GM10847 (cell line): Measurements from ENCODE around the gene CTIF.

ENCODE experiments used
- POLR2A ChIP-seq: IDR thresholded peaks from 2 replicates; pipeline ENCODE4 v1.6.1; 2011; ENCODE audit not compliant: insufficient read length; ENCODE audit errors: extremely low read depth

The CTIF gene

DNA sequence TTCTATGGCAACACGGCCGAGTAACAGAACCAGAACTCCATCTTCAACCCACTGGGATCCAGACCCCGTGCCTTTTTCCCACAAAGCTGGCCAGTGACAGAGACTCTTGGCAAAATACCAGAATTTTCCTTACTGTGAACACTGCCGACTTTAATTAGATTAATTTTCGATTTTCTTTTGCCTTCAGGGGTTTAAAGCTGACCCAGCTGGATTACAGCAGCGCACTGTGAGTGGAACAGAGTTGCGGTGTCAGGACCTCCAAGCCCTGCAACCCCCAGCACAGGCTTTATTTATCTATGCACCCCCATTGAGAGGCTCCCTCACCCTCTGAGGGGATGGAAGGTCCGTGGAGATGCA lies 36.4 kb downstream of the CTIF start:
- no peak for TF ChIP-seq POLR2A

DNA sequence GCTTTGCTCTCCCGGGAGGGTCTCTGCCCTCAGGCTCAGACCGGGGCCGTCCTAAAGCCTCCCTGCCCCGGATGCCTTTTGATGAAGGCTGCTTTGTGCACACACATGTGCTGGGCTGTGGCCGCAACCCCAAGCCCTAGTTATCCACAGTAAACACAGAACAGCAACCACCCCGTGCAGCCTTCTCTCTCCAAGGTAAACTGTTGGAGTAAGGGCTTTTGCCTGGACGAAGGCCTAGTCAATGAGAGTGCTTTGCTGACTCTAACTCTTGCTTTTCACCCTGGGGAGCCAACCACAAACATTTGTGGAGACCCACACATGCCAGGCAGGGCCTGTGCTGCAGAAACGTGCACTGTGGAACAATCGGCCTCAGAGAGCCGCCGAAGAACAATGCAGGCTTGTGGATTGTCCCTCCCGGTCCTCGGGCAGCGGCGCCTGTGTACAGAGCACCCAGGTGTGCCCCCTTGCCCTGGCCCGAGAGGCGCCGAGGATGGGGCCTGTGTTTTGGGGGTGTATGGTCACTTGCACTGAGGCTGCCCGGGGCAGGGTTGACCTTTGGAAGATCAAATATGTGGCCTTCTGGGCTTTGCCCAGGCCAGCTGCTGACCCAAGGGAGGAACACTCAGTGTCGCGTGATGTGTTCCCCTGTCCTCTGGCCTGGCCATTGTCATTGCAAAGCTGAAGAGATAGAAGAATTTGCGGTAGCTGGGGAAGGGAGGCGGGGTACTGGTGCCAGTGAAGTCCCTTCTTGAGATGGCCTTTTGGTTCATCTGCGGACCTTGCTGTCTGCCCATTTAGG lies 37.0 kb downstream of the CTIF start:
- TF ChIP-seq POLR2A: no peak

DNA sequence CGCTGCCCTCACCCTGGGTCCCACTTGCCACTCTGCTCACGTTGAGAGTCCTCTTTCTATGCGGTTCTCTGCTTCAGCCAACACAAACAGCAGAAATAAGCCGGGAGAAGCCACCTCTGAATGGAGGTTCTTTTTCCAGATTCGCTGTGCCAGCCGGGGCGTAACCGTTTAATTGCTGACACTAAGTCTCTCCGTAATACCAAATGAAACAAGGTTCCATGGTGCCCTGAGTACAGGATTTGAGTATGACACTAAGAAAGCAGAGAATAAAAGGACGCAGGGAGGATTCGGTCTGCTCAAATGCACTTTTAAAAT lies 37.6 kb downstream of the CTIF start:
- TF ChIP-seq POLR2A: no peak

DNA sequence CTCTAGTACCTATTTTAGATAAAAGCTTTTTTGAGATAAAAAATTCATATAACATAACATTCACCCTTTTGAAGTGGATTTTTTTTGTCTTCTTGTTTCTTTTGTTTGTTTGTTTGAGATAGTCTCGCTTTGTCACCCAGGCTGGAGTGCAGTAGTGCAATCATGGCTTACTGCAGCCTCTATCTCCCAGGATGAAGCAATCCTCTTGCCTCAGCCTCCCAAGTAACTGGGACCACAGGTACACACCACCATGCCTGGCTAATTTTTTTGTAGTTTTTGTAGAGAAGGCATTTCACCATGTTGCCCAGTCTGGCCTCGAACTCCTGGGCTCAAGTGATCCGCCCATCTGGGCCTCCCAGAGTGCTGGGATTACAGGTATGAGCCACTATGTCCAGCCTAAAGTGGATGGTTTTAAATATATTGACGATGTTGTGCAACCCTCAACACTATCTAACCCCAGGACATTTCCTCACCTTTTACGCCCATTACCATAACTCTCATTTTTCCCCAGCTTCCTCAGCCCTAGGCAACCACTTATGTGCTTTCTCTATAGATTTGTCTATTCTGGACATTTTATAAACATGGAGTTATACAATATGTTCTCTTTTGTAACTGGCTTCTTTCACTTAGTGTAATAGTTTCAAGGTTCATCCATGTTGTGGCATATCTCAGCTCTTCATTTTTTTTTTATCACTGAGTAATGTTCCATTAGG lies 38.8 kb downstream of the CTIF start:
- no peak for TF ChIP-seq POLR2A

DNA sequence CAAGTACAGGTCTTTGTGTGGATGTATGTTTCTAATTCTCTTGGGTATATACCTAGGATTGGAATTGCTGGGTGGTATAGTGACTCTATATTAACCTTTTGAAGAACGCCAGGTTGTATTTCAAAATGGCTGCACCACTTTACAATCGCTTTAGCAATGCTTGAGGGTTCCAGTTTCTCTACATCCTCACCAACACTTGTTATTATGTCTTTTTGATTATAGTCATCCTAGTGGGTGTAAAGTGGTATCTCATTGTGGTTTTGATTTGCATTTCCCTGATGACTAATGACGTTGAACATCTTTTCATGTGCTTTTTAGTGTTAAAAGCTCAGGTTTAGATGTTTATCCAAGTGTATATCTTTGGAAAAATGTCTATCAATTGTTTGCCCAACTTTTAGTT lies 39.5 kb downstream of the CTIF start:
- TF ChIP-seq POLR2A: no peak

DNA sequence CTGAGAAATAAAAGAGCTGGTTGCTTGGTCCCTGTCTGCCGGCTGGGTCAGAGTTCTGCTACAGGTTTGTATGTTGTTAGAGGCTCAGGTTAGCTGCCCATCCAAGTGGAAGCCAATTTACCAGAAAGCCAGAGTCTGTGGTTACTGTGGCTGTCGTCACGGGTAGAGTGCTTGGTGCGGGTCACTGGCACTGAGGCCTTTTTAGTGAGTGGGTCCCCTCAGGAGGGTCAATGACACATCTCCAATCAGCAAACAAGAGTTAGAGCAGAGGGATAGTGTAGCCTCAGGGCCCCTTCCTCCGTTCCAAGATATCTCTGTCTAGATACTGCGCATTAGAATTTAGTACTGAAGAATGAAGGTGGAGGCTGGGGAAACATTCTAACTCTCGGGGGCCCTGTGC lies 41.2 kb downstream of the CTIF start:
- TF ChIP-seq POLR2A: no peak

DNA sequence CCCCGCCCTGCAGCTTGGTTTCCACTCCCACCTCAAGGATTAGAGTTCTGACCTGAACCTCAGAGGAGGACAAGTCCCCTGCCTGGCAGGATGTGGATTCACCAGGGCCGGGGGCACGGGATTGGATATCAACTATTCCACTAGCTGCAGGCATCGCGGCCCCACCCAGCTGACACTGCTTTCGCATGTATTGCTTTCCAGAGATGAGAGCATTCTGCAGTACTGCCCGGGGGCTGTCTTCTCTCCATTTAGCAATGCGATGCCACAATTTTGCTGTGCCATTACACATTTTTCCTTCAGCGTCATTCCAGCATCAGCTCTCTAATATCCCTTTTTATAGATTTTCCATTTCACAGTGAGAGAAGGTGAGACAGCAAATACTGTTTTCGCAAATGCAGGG lies 42.0 kb downstream of the CTIF start:
- no peak for TF ChIP-seq POLR2A

DNA sequence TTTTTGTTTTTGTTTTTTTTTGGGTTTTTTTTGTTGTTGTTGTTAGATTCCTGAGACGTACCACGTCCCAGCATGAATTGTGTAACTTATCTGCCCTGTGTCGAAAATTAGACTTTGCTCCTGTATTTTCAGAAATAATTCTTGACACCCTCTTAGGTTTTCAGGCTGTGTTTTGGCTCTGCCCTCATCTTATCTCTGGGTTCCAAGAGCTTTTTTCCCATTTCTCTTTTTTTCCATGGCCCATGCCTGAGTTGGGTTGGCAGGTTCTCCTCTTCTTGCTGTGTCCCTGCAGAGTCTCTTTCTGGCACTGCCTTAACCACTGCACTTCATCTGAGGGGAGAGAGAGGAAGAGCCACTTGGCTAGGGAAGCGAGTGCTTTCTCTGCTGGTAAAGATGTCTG lies 42.4 kb downstream of the CTIF start:
- no peak for TF ChIP-seq POLR2A

DNA sequence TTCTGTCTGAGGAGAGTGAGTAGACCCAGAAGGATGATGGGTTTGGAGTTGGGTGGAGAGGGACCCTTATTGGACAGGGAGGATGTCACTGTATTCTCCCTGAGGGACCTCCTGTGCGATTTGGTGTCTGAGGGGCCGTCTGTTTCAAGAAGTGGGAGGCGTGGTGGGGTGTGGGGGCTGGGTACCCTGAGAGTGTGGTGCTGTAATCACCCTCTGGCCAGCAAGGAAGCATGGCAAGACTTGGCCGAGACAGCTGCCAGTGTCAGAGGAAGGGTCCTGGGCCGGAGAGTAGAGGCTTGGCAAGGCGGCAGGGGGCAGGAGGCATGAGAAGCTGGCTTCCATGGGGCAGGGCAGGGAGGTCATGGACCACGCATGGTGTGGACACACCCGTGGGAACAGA lies 43.1 kb downstream of the CTIF start:
- TF ChIP-seq POLR2A: no peak

DNA sequence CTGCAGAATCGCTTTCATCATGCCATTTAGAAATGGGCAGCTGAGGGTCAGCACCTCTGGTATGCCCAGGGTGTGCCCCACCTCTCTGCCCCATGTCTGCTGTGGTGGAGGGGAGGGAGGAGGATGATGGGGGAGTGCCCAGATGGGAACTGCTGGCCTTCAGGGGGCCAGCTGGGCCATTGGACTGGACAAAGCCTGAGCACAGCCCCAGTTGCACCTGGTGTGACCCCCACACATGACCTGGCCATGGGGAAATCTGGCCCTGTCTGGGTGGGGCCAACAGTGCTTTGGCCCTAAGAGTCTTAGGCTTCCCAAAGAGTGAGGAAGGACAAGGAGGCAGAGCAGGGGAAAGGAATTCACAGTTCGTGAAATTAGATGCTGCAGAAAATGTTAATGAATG lies 44.1 kb downstream of the CTIF start:
- no peak for TF ChIP-seq POLR2A

DNA sequence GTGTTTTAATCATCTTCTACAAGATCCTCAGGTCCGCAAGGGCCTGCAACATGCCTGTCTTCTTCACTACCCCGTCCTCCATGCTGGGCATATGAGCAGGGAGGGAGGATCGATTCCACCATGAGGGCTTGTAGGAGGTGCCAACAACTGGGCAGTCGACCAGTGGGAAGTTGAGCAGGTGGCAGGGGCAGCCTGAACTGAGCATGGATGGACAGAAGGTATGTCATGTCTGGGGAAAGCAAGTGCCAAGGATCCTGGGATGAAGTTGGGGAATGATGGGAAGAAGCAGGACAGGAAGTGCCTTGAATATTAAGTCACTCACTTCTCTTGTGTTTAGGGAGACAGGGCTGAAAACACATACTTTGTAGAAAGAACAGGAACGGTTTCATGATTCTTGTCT lies 44.7 kb downstream of the CTIF start:
- no peak for TF ChIP-seq POLR2A

DNA sequence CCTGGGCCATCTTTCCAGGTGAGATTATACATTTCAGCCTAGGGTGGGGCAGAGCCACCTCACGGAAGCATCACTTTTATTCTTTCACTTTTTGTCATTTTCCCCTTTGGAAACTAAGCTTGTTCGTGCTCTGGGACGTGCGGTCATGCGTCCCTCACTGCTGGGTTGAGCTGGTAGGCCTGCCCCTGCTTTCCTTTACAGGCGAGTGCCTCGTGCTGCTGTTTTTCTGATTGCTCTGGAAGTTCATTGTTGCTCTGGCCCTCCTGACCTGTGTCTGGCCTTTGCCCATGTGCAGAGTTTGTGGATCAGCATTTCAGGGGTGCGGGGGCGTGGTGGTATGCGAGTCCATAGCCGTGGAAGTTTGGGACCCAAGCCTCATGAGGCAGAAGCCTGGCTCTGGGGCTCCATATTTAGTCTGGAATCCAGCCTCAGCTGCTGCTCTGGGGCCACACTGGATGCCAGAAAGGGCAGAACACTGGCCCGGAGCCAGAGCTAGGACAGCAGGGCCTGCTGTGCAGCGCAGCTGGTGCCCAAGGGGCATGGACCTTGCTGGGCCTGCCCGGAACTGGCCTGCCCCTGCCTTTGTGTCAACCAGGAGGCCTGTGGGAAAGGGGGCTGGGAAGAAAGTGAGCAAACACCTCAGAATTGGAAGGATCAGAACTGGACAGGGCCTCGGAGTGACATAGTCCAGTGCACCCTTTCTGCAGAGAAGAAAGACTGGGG lies 51.1 kb downstream of the CTIF start:
- no peak for TF ChIP-seq POLR2A

DNA sequence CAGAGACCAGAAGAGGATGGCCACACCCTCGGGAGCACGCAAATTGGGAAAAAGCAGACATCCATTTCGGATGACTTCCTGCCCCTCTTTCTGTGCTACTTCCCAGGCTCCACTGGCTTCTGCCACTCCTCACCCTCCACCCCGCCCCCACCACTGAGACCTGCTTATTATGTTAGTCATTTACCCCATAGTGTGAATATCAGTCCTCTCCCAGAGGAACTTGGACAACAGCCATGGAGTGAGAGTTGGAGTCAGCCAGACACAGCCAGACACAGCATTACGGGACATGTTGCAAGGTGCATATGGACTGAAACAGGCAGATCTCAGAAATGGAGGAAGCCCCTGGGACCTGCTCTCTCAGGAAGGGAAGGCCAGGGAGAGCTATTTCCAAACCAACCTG lies 51.8 kb downstream of the CTIF start:
- TF ChIP-seq POLR2A: no peak

DNA sequence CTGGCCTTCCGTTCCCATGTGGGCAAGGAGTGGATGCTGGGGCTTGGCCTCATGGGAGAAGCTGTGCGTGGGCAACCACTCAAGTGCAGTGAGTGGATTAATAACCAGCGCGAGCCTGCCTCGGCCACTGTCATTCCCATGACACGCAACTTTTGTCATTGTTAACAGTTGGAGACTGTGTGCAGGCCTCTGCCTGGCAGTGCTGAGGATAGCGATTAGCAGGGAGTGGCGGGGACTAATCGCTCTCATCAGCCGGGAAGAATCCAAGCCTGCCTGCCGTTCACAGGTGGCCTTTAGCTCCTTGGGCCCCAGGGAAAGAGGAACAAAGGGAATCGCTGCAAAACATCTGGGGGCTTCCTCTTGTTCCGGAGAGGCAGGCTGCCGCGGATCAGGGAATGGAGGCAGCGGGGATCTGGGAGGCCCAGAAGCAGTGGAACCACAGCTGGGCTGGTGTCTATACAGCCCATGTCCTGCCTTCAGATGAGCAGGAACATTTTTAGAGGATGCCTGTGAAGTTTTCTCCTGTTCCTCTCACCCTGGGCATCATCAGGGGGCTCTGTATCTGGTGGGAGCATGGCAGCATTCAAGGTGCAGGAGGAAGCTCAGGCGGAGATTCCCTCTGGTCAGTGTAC lies 53.8 kb downstream of the CTIF start:
- TF ChIP-seq POLR2A: no peak

DNA sequence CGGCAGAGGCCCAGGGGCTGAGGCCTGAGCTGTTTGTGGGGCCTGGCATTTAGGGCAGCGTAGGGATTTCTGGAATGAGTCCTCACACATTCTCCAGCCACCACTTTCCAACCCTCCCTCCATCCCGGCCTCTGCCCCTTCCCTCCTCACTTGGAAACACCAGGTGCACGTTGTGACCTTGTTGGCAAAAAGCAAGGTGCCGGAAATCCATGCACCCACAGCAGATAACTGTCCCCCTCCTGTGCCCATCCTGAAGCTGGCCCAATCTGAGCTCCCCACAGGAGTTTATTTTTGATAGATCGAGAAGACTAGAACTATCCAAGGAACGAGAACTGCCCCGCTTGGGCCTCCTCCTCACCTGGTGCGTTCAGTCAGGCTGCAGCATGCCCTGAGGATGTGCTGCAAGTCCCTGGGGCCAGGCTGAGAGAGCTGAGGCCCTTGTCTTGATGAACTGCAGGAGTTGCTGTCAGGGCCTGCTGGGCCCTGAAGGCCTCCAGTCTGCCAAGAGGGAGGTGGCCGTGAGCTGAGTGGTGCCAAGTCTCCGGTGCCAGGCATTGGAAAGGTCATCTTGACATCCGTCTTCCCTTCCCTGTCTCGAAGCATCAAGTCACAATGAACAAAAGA lies 55.8 kb downstream of the CTIF start:
- TF ChIP-seq POLR2A: no peak
